Measurements from ENCODE around the gene SSTR4. TPM values are rescaled to one million over a fixed set of nuclear protein-coding genes. Genes with fewer than 3 reads are reported as not detected.

The SSTR4 gene
- total RNA-seq, 1 experiment from 2014 or later, result not detected

DNA sequence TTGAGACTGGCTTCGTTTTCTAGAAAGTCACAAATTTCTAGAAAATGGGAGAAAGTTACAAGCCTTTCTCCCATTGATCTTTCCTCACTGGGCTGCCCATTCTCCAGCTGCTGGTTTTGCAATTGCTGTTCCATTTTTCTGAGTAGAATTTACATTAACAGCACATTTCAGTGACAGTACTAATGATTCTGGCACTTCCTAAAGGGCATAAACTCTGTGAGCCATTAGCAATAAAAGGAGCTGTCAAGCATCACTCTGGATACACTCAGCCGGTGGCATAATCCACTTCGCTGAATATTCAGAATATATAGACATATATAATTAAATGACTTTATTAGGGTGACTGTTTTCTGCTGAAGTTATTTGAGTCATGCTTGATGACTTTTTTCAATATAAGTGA lies 6.7 kb upstream of the SSTR4 start:
- Histone ChIP-seq H3F3A (ENCODE audit: insufficient read depth, low read depth) (no peaks in the 10 kb centered on the region), H4K20me1 (ENCODE audit: insufficient read depth) (no peaks in the 10 kb centered on the region), H3K27me3 (ENCODE audit: insufficient read depth, low read depth) (peaks cover 14% of the 10 kb centered on the region; the same call in 1 of the 2 replicates), H3K4me2 (no peak overlapping the region), H3K9me2 (ENCODE audit: insufficient read depth) (no peaks in the 10 kb centered on the region), H3K4me3 (no peak overlapping the region), H3K9me3 (ENCODE audit: insufficient read depth, low read depth) (no peaks in the 10 kb centered on the region), H3K79me2 (ENCODE audit: low read depth) (no peaks in the 10 kb centered on the region), H2AFZ (no peak overlapping the region), H3K36me3 (ENCODE audit: low read depth) (no peaks in the 10 kb centered on the region), H3K4me1 (replicated peaks; ENCODE audit: insufficient read depth) (peaks cover 2% of the 10 kb centered on the region; the same call in 1 of the 2 replicates), H3K27ac (no peak overlapping the region)
- no TSS peak for BruUV-seq (replicated peaks)
- POLR2A ChIA-PET (ENCODE audit: unreplicated experiment), result no interaction called here
- intact Hi-C loops (cut with micrococcal nuclease; ENCODE audit: unreplicated experiment), result no loop called here
- TF ChIP-seq, protein P1, sequence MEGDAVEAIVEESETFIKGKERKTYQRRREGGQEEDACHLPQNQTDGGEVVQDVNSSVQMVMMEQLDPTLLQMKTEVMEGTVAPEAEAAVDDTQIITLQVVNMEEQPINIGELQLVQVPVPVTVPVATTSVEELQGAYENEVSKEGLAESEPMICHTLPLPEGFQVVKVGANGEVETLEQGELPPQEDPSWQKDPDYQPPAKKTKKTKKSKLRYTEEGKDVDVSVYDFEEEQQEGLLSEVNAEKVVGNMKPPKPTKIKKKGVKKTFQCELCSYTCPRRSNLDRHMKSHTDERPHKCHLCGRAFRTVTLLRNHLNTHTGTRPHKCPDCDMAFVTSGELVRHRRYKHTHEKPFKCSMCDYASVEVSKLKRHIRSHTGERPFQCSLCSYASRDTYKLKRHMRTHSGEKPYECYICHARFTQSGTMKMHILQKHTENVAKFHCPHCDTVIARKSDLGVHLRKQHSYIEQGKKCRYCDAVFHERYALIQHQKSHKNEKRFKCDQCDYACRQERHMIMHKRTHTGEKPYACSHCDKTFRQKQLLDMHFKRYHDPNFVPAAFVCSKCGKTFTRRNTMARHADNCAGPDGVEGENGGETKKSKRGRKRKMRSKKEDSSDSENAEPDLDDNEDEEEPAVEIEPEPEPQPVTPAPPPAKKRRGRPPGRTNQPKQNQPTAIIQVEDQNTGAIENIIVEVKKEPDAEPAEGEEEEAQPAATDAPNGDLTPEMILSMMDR (conservative IDR thresholded peaks at IDR 0.05), result no peak
- no peak for TF ChIP-seq EZH2 (IDR thresholded peaks at IDR 0.05; ENCODE audit: low read depth)
- CTCF ChIA-PET, result no interaction called here
- no peak for DNase-seq

DNA sequence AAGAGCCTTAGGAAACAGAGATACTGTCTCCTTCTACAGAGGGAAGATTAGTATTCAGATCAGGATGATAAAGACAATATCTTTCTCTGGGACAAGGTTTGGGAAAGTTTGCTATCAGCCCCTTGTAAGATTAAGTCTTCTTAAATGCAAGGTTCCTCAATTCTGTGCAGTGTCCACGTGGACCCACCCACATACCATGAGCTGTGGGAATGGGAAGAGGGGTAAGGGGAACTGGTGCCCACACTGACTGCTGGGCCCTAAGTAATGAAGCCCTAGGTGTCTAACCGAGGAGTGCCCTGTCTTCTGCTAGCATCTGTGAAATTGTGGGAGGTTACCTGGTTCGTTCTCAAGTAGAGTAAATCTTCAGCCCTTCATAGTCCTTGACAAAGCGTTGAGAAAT lies 5.8 kb upstream of the SSTR4 start:
- POLR2A ChIA-PET (ENCODE audit: unreplicated experiment), result no interaction called here
- TF ChIP-seq EZH2 (IDR thresholded peaks at IDR 0.05; ENCODE audit: low read depth), result no peak
- TF ChIP-seq, protein P1 (conservative IDR thresholded peaks at IDR 0.05), result no peak

DNA sequence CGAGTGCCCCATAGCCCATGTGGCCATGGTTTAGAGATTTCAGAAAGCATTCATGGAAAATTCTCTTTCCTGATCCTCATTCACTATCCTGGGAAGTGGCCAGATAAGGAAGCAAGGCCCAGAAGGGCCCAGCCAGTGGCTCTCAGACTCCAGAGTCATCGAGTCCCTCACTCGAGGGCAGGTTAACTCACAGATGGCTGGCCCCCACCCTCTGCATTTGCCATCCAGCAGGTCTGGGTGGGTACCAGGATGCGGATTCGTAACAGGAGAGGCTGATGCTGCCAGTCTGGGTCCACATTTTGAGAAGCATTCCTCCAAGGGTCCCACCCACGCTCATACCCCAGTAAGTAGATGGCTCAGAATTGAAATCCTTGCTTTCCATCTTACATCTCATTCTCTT lies 3.8 kb upstream of the SSTR4 start:
- no peak for TF ChIP-seq EZH2 (IDR thresholded peaks at IDR 0.05; ENCODE audit: low read depth)
- TF ChIP-seq, protein P1 (conservative IDR thresholded peaks at IDR 0.05), result no peak
- H4K20me1 ChIP-seq (ENCODE audit: insufficient read depth), result no peaks in the 10 kb centered on the region
- no peaks in the 10 kb centered on the region for H3F3A ChIP-seq (ENCODE audit: insufficient read depth, low read depth)
- no peaks in the 10 kb centered on the region for H3K4me1 ChIP-seq (replicated peaks; ENCODE audit: insufficient read depth)
- no peak overlapping the region for H2AFZ ChIP-seq
- H3K36me3 ChIP-seq (ENCODE audit: low read depth), result no peaks in the 10 kb centered on the region
- intact Hi-C loops (cut with micrococcal nuclease; ENCODE audit: unreplicated experiment), result no loop called here
- POLR2A ChIA-PET (ENCODE audit: unreplicated experiment), result no interaction called here
- no peak for DNase-seq
- no peak overlapping the region for H3K27ac ChIP-seq
- H3K4me3 ChIP-seq, result no peak overlapping the region
- H3K79me2 ChIP-seq (ENCODE audit: low read depth), result no peaks in the 10 kb centered on the region
- BruUV-seq (replicated peaks), result no TSS peak
- H3K27me3 ChIP-seq (ENCODE audit: insufficient read depth, low read depth), result peaks cover 14% of the 10 kb centered on the region; the same call in 1 of the 2 replicates
- H3K4me2 ChIP-seq, result no peak overlapping the region
- H3K9me2 ChIP-seq (ENCODE audit: insufficient read depth), result no peaks in the 10 kb centered on the region
- CTCF ChIA-PET, result no interaction called here
- H3K9me3 ChIP-seq (ENCODE audit: insufficient read depth, low read depth), result no peaks in the 10 kb centered on the region

More for the DNA sequence above, 5.8 kb upstream of the SSTR4 start:
- no TSS peak for BruUV-seq (replicated peaks)
- intact Hi-C loops (cut with micrococcal nuclease; ENCODE audit: unreplicated experiment), result no loop called here
- H3K79me2 ChIP-seq (ENCODE audit: low read depth), result no peaks in the 10 kb centered on the region
- H3K27me3 ChIP-seq (ENCODE audit: insufficient read depth, low read depth), result peaks cover 14% of the 10 kb centered on the region; the same call in 1 of the 2 replicates
- H4K20me1 ChIP-seq (ENCODE audit: insufficient read depth), result no peaks in the 10 kb centered on the region
- no peaks in the 10 kb centered on the region for H3F3A ChIP-seq (ENCODE audit: insufficient read depth, low read depth)
- H3K9me2 ChIP-seq (ENCODE audit: insufficient read depth), result no peaks in the 10 kb centered on the region
- H3K27ac ChIP-seq, result no peak overlapping the region
- H3K36me3 ChIP-seq (ENCODE audit: low read depth), result no peaks in the 10 kb centered on the region
- no peaks in the 10 kb centered on the region for H3K4me1 ChIP-seq (replicated peaks; ENCODE audit: insufficient read depth)
- no peak overlapping the region for H3K4me2 ChIP-seq
- no peaks in the 10 kb centered on the region for H3K9me3 ChIP-seq (ENCODE audit: insufficient read depth, low read depth)
- CTCF ChIA-PET, result no interaction called here
- H3K4me3 ChIP-seq, result no peak overlapping the region
- no peak overlapping the region for H2AFZ ChIP-seq
- DNase-seq, result no peak

Measured in PC-9 (cell line).